ENCODE data around the gene AKAP4. TPM values are rescaled to one million over a fixed set of nuclear protein-coding genes. Genes with fewer than 3 reads are reported as not detected.

The AKAP4 gene
- total RNA-seq = under 1 TPM in 1 of 8 experiments, not detected in 7; 0.04 TPM

- no peak for ATAC-seq (replicated peaks in 6 of 8)
- no peak within 1 kb of the TSS for H3K27ac ChIP-seq
- no peak within 1 kb of the TSS for H3K4me3 ChIP-seq
- H3K4me1 ChIP-seq (replicated peaks in 1 of 2) = peaks cover 3 to 5% of the 10 kb centered on the region in 2 donors
- in situ Hi-C loops (cut with MboI; ENCODE audit: low pct_unique_long_range_greater_than_20kb in 2 of 9, low sequenced_read_pairs in 9 of 9, unreplicated experiment in 9 of 9) = no loop called here
- WGBS, 10 experiments = 0 to 50% (median 32%) methylated on average over 1 of the region's 1 CpG; no CpG with 5 or more reads in 6 of the 10 experiments
These were observed at the start of gene AKAP4 for GRCh38 chrX:50200907-50201306. AKAP4 (minus strand) TSS chrX:50201007; CDS start chrX:50200889, 118 bp downstream.

GRCh38 chrX:50211510-50211909, 10.7 kb upstream of the AKAP4 start:
- 0 to 80% (median 24%) methylated on average over 1 to 7 of the region's 8 CpGs; no CpG with 5 or more reads in 6 of the 10 experiments for WGBS, 10 experiments
- Histone ChIP-seq H3K4me3 (no peak overlapping the region), H3K27ac (no peak overlapping the region), H3K4me1 (replicated peaks in 1 of 2) (no peaks in the 10 kb centered on the region)
- ATAC-seq (replicated peaks in 6 of 8) = peak in 1 of 8 experiments; percentile 36
- in situ Hi-C loops (cut with MboI; ENCODE audit: low pct_unique_long_range_greater_than_20kb in 2 of 9, low sequenced_read_pairs in 9 of 9, unreplicated experiment in 9 of 9) = no loop called here

- Histone ChIP-seq H3K4me3 (no peak overlapping the region), H3K27ac (no peak overlapping the region), H3K4me1 (replicated peaks in 1 of 2) (peaks cover 3 to 5% of the 10 kb centered on the region in 2 donors)
- no peak for ATAC-seq (replicated peaks in 6 of 8)
- in situ Hi-C loops (cut with MboI; ENCODE audit: low pct_unique_long_range_greater_than_20kb in 2 of 9, low sequenced_read_pairs in 9 of 9, unreplicated experiment in 9 of 9) = no loop called here
- 17 to 100% (median 85%) methylated on average over 1 to 4 of the region's 11 CpGs; no CpG with 5 or more reads in 7 of the 10 experiments for WGBS, 10 experiments
These were observed 5.9 kb upstream of the AKAP4 start for GRCh38 chrX:50206753-50207152.

- H3K27ac ChIP-seq = peak within 1 kb of the TSS; percentile 83 to 93
- peak; percentile 95 to 99 (median 96) for ATAC-seq (replicated peaks in 6 of 8)
- H3K4me3 ChIP-seq = peak within 1 kb of the TSS; percentile 30 to 39 (median 36)
- WGBS, 10 experiments = 0 to 16% (median 7%) methylated on average over 1 to 9 of the region's 19 CpGs; no CpG with 5 or more reads in 5 of the 10 experiments
- peaks cover 3 to 5% of the 10 kb centered on the region in 2 donors for H3K4me1 ChIP-seq (replicated peaks in 1 of 2)
- in situ Hi-C loops (cut with MboI; ENCODE audit: low pct_unique_long_range_greater_than_20kb in 2 of 9, low sequenced_read_pairs in 9 of 9, unreplicated experiment in 9 of 9) = no loop called here
These were observed 3.6 kb upstream of the AKAP4 start, which contains the start of gene CCNB3 for GRCh38 chrX:50204364-50204899. CCNB3 (plus strand) TSS chrX:50204765; CDS start chrX:50285164, 80,399 bp downstream.

GRCh38 chrX:50202539-50202938, 1.7 kb upstream of the AKAP4 start:
- Histone ChIP-seq H3K4me1 (replicated peaks in 1 of 2) (peaks cover 3 to 5% of the 10 kb centered on the region in 2 donors), H3K4me3 (no peak overlapping the region), H3K27ac (no peak overlapping the region)
- ATAC-seq (replicated peaks in 6 of 8) = no peak
- in situ Hi-C loops (cut with MboI; ENCODE audit: low pct_unique_long_range_greater_than_20kb in 2 of 9, low sequenced_read_pairs in 9 of 9, unreplicated experiment in 9 of 9) = no loop called here
- WGBS, 10 experiments = 0 to 100% (median 67%) methylated on average over 1 of the region's 3 CpGs; no CpG with 5 or more reads in 5 of the 10 experiments

GRCh38 chrX:50198348-50198747, 2.5 kb downstream of the AKAP4 start:
- peak in 1 of 8 experiments; percentile 43 for ATAC-seq (replicated peaks in 6 of 8)
- WGBS, 10 experiments = 59 to 85% (median 80%) methylated on average over 1 to 4 of the region's 4 CpGs; no CpG with 5 or more reads in 7 of the 10 experiments
- in situ Hi-C loops (cut with MboI; ENCODE audit: low pct_unique_long_range_greater_than_20kb in 2 of 9, low sequenced_read_pairs in 9 of 9, unreplicated experiment in 9 of 9) = no loop called here

GRCh38 chrX:50188859-50189600, 11.8 kb downstream of the AKAP4 start:
- 17 to 100% (median 40%) methylated on average over 1 to 9 of the region's 9 CpGs; no CpG with 5 or more reads in 5 of the 10 experiments for WGBS, 10 experiments
- in situ Hi-C loops (cut with MboI; ENCODE audit: low pct_unique_long_range_greater_than_20kb in 2 of 9, low sequenced_read_pairs in 9 of 9, unreplicated experiment in 9 of 9) = no loop called here
- Histone ChIP-seq H3K27ac (no peak overlapping the region), H3K4me1 (replicated peaks in 1 of 2) (no peaks in the 10 kb centered on the region), H3K4me3 (no peak overlapping the region)
- no peak for ATAC-seq (replicated peaks in 6 of 8)

More at GRCh38 chrX:50198348-50198747, 2.5 kb downstream of the AKAP4 start:
- Histone ChIP-seq H3K4me3 (no peak overlapping the region), H3K4me1 (replicated peaks in 1 of 2) (no peaks in the 10 kb centered on the region), H3K27ac (no peak overlapping the region)

GRCh38 chrX:50183891-50184290, 16.9 kb downstream of the AKAP4 start:
- no peak overlapping the region for H3K27ac ChIP-seq
- no peak overlapping the region for H3K4me3 ChIP-seq
- ATAC-seq (replicated peaks in 6 of 8) = no peak
- WGBS, 10 experiments = 14 to 33% methylated on average over 1 to 2 of the region's 3 CpGs; no CpG with 5 or more reads in 8 of the 10 experiments
- in situ Hi-C loops (cut with MboI; ENCODE audit: low pct_unique_long_range_greater_than_20kb in 2 of 9, low sequenced_read_pairs in 9 of 9, unreplicated experiment in 9 of 9) = no loop called here
- no peaks in the 10 kb centered on the region for H3K4me1 ChIP-seq (replicated peaks in 1 of 2)

- H3K4me3 ChIP-seq = no peak overlapping the region
- WGBS, 10 experiments = 0 to 100% (median 67%) methylated on average over 1 of the region's 10 CpGs; no CpG with 5 or more reads in 5 of the 10 experiments
- H3K27ac ChIP-seq = no peak overlapping the region
- H3K4me1 ChIP-seq (replicated peaks in 1 of 2) = no peaks in the 10 kb centered on the region
- ATAC-seq (replicated peaks in 6 of 8) = peak in 1 of 8 experiments; percentile 23
- in situ Hi-C loops (cut with MboI; ENCODE audit: low pct_unique_long_range_greater_than_20kb in 2 of 9, low sequenced_read_pairs in 9 of 9, unreplicated experiment in 9 of 9) = no loop called here
These were observed 20.5 kb downstream of the AKAP4 start for GRCh38 chrX:50180073-50180940.

GRCh38 chrX:50169717-50170116, 31.1 kb downstream of the AKAP4 start:
- Histone ChIP-seq H3K4me3 (no peak overlapping the region), H3K27ac (no peak overlapping the region), H3K4me1 (replicated peaks in 1 of 2) (no peaks in the 10 kb centered on the region)
- WGBS, 10 experiments = 40 to 100% (median 90%) methylated on average over 1 to 3 of the region's 3 CpGs; no CpG with 5 or more reads in 4 of the 10 experiments
- ATAC-seq (replicated peaks in 6 of 8) = no peak
- in situ Hi-C loops (cut with MboI; ENCODE audit: low pct_unique_long_range_greater_than_20kb in 2 of 9, low sequenced_read_pairs in 9 of 9, unreplicated experiment in 9 of 9) = no loop called here

GRCh38 chrX:50168241-50168687, 32.5 kb downstream of the AKAP4 start:
- in situ Hi-C loops (cut with MboI; ENCODE audit: low pct_unique_long_range_greater_than_20kb in 2 of 9, low sequenced_read_pairs in 9 of 9, unreplicated experiment in 9 of 9) = no loop called here
- no peak overlapping the region for H3K4me3 ChIP-seq
- no peaks in the 10 kb centered on the region for H3K4me1 ChIP-seq (replicated peaks in 1 of 2)
- WGBS, 10 experiments = 0 to 50% (median 40%) methylated on average over 1 to 4 of the region's 5 CpGs; no CpG with 5 or more reads in 5 of the 10 experiments
- peak in 7 of 8 experiments; percentile 24 to 79 (median 51) for ATAC-seq (replicated peaks in 6 of 8)
- H3K27ac ChIP-seq = no peak overlapping the region

GRCh38 chrX:50167366-50167765, 33.4 kb downstream of the AKAP4 start:
- no peak for ATAC-seq (replicated peaks in 6 of 8)
- in situ Hi-C loops (cut with MboI; ENCODE audit: low pct_unique_long_range_greater_than_20kb in 2 of 9, low sequenced_read_pairs in 9 of 9, unreplicated experiment in 9 of 9) = no loop called here
- Histone ChIP-seq H3K27ac (no peak overlapping the region), H3K4me3 (no peak overlapping the region), H3K4me1 (replicated peaks in 1 of 2) (no peaks in the 10 kb centered on the region)
- WGBS, 10 experiments = 33 to 100% methylated on average over 1 of the region's 7 CpGs; no CpG with 5 or more reads in 8 of the 10 experiments

Measured in motor neuron (in vitro differentiated cells).